ENCODE results near the gene ITPKA. TPM values are rescaled to one million over a fixed set of nuclear protein-coding genes. Genes with fewer than 3 reads are reported as not detected.

The ITPKA gene
- total and polyA plus RNA-seq, 2 experiments from 2014 or later = 0.14 to 0.43 TPM

- no peak for DNase-seq
- in situ Hi-C loops (cut with MboI) = no loop called here
- 81 to 89% methylated on average over 8 to 9 of the region's 9 CpGs for WGBS, 2 experiments (ENCODE audit: low coverage in 1 of 2, low lambda C conversion rate in 2 of 2, missing lambda C conversion rate in 2 of 2)
- H4K20me1 ChIP-seq (ENCODE audit: insufficient read depth) = no peaks in the 10 kb centered on the region
- TF ChIP-seq EZH2phosphoT487 (IDR thresholded peaks at IDR 0.05; ENCODE audit: insufficient read depth, low read depth) (no peak), EZH2 (IDR thresholded peaks at IDR 0.05; ENCODE audit: insufficient read depth, poor library complexity, severe bottlenecking) (no peak)
- H2AFZ ChIP-seq = no peak overlapping the region
- no peak overlapping the region for H3K27ac ChIP-seq
- H3K79me2 ChIP-seq (ENCODE audit: insufficient read depth) = no peaks in the 10 kb centered on the region
- H3K9ac ChIP-seq = no peak overlapping the region
- H3K36me3 ChIP-seq (ENCODE audit: low read depth) = peaks cover 5% of the 10 kb centered on the region
- H3K27me3 ChIP-seq (replicated peaks; ENCODE audit: insufficient read depth) = no peaks in the 10 kb centered on the region
- peaks cover 8% of the 10 kb centered on the region; the same call in 1 of the 2 replicates for H3F3A ChIP-seq (ENCODE audit: insufficient read depth)
- H3K4me1 ChIP-seq (ENCODE audit: insufficient read depth) = peaks cover 3% of the 10 kb centered on the region; the same call in 1 of the 2 replicates
- no peaks in the 10 kb centered on the region for H3K9me3 ChIP-seq (ENCODE audit: low read depth)
- no peak overlapping the region for H3K4me2 ChIP-seq (ENCODE audit: unreplicated experiment)
- H3K9me2 ChIP-seq (ENCODE audit: insufficient read depth) = no peaks in the 10 kb centered on the region
- H3K4me3 ChIP-seq = no peak overlapping the region
Measured at GRCh38 chr15:41487381-41487780, 6.3 kb upstream of the ITPKA start.

- Histone ChIP-seq H3K4me1 (ENCODE audit: insufficient read depth) (peaks cover 7% of the 10 kb centered on the region; the same call in 1 of the 2 replicates), H3K9me2 (ENCODE audit: insufficient read depth) (no peaks in the 10 kb centered on the region), H3K79me2 (ENCODE audit: insufficient read depth) (no peaks in the 10 kb centered on the region), H3K27me3 (replicated peaks; ENCODE audit: insufficient read depth) (no peaks in the 10 kb centered on the region), H4K20me1 (ENCODE audit: insufficient read depth) (no peaks in the 10 kb centered on the region), H2AFZ (no peak overlapping the region), H3K9ac (no peak overlapping the region), H3K36me3 (ENCODE audit: low read depth) (0 out of 2 replicates have a peak, but pooled peaks cover under 1% of the 10 kb centered on the region), H3K27ac (no peak overlapping the region), H3F3A (ENCODE audit: insufficient read depth) (peaks cover 8% of the 10 kb centered on the region; the same call in 1 of the 2 replicates), H3K9me3 (ENCODE audit: low read depth) (no peaks in the 10 kb centered on the region), H3K4me3 (no peak overlapping the region), H3K4me2 (ENCODE audit: unreplicated experiment) (no peak overlapping the region)
- in situ Hi-C loops (cut with MboI) = no loop called here
- TF ChIP-seq EZH2 (IDR thresholded peaks at IDR 0.05; ENCODE audit: insufficient read depth, poor library complexity, severe bottlenecking) = no peak
- TF ChIP-seq EZH2phosphoT487 (IDR thresholded peaks at IDR 0.05; ENCODE audit: insufficient read depth, low read depth) = no peak
- WGBS, 2 experiments (ENCODE audit: low coverage in 1 of 2, low lambda C conversion rate in 2 of 2, missing lambda C conversion rate in 2 of 2) = 76 to 78% methylated on average over 2 of the region's 2 CpGs
- DNase-seq = no peak
Measured at GRCh38 chr15:41487802-41488201, 5.9 kb upstream of the ITPKA start.

DNA sequence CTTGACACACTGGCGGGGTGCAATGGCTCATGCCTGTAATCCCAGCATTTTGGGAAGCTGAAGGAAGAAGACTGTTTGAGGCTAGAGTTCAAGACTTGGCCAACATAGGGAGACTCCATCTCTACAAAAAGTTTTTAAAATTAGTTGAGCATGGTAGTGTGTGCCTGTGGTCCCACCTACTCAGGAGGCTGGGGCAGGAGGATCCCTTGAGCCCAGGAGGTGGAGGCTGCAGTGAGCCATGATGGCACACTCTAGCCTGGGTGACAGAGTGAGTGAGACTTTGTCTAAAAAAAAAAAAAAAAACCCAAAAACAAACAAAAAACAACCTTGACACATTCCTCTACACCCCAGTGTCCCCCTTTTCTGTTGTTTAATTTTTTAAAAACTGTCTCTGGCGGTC is 4.0 kb upstream of the ITPKA start:
- no peaks in the 10 kb centered on the region for H3K9me2 ChIP-seq (ENCODE audit: insufficient read depth)
- no peak overlapping the region for H3K4me2 ChIP-seq (ENCODE audit: unreplicated experiment)
- H3K36me3 ChIP-seq (ENCODE audit: low read depth) = no peaks in the 10 kb centered on the region
- no peak overlapping the region for H3K27ac ChIP-seq
- no peak for DNase-seq
- no peaks in the 10 kb centered on the region for H3K9me3 ChIP-seq (ENCODE audit: low read depth)
- no peaks in the 10 kb centered on the region for H4K20me1 ChIP-seq (ENCODE audit: insufficient read depth)
- H3K4me3 ChIP-seq = no peak overlapping the region
- H3K79me2 ChIP-seq (ENCODE audit: insufficient read depth) = no peaks in the 10 kb centered on the region
- H3K4me1 ChIP-seq (ENCODE audit: insufficient read depth) = peaks cover 12% of the 10 kb centered on the region
- H2AFZ ChIP-seq = no peak overlapping the region
- H3F3A ChIP-seq (ENCODE audit: insufficient read depth) = peaks cover 8% of the 10 kb centered on the region; the same call in 1 of the 2 replicates
- no peak overlapping the region for H3K9ac ChIP-seq
- TF ChIP-seq EZH2 (IDR thresholded peaks at IDR 0.05; ENCODE audit: insufficient read depth, poor library complexity, severe bottlenecking) (no peak), EZH2phosphoT487 (IDR thresholded peaks at IDR 0.05; ENCODE audit: insufficient read depth, low read depth) (no peak)
- in situ Hi-C loops (cut with MboI) = no loop called here
- H3K27me3 ChIP-seq (replicated peaks; ENCODE audit: insufficient read depth) = peaks cover 6% of the 10 kb centered on the region; the same call in 1 of the 2 replicates
- WGBS, 2 experiments (ENCODE audit: low coverage in 1 of 2, low lambda C conversion rate in 2 of 2, missing lambda C conversion rate in 2 of 2) = 89 to 98% methylated on average over 2 of the region's 2 CpGs

- in situ Hi-C loops (cut with MboI) = no loop called here
- TF ChIP-seq EZH2 (IDR thresholded peaks at IDR 0.05; ENCODE audit: insufficient read depth, poor library complexity, severe bottlenecking) (no peak), EZH2phosphoT487 (IDR thresholded peaks at IDR 0.05; ENCODE audit: insufficient read depth, low read depth) (no peak)
- H3K79me2 ChIP-seq (ENCODE audit: insufficient read depth) = no peaks in the 10 kb centered on the region
- peak overlapping the region; percentile 17 for H3K4me2 ChIP-seq (ENCODE audit: unreplicated experiment)
- no peaks in the 10 kb centered on the region for H3K9me3 ChIP-seq (ENCODE audit: low read depth)
- no peaks in the 10 kb centered on the region for H4K20me1 ChIP-seq (ENCODE audit: insufficient read depth)
- H2AFZ ChIP-seq = no peak overlapping the region
- H3K9me2 ChIP-seq (ENCODE audit: insufficient read depth) = no peaks in the 10 kb centered on the region
- H3K9ac ChIP-seq = no peak overlapping the region
- H3K4me1 ChIP-seq (ENCODE audit: insufficient read depth) = peaks cover 12% of the 10 kb centered on the region
- peaks cover 9% of the 10 kb centered on the region; the same call in 1 of the 2 replicates for H3K27me3 ChIP-seq (replicated peaks; ENCODE audit: insufficient read depth)
- DNase-seq = peak; percentile 97
- 7 to 11% methylated on average over 4 of the region's 4 CpGs for WGBS, 2 experiments (ENCODE audit: low coverage in 1 of 2, low lambda C conversion rate in 2 of 2, missing lambda C conversion rate in 2 of 2)
- no peaks in the 10 kb centered on the region for H3K36me3 ChIP-seq (ENCODE audit: low read depth)
- H3K4me3 ChIP-seq = no peak overlapping the region
- H3F3A ChIP-seq (ENCODE audit: insufficient read depth) = peaks cover 8% of the 10 kb centered on the region; the same call in 1 of the 2 replicates
- no peak overlapping the region; the same call in 1 of the 2 replicates for H3K27ac ChIP-seq
Measured at GRCh38 chr15:41490355-41490754, 3.3 kb upstream of the ITPKA start.
